Measurements from ENCODE around the gene BCL11B. TPM values are rescaled to one million over a fixed set of nuclear protein-coding genes. Genes with fewer than 3 reads are reported as not detected.
"Not testable (repeated sequence)": the region's sequence is repeated elsewhere in the genome, so short reads cannot be mapped to it uniquely, and the experiment has no call there.

Gene BCL11B
- polyA plus RNA-seq, 3 donors from 2014 or later = 0.75 to 3.1 (median 1.0) TPM

DNA sequence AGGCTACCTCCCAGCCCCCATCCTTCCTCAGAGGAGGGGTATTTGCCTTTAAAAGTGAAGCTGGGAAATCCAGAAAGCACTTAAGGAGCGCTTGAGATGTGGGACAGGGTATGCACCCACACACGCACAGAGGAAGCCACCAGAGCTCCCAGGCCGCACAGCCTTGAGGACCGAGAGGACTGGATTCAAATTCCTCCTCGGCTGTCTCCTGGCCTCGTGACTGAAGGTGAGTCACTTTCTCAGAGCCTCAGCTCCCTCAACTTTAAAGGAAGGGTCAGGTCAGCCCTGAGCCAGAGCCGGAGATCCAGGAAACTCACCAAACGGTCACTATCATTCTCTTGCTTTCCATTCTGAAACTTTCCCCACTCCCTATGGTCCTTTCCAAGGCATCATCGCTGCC is 37.6 kb downstream of the BCL11B start:
- peaks cover 8 to 13% (median 11%) of the 10 kb centered on the region in 3 donors for H3K27me3 Mint-ChIP-seq (ENCODE audit: low read depth in 3 of 3)
- H3K4me3 Mint-ChIP-seq = peak overlapping the region in 3 of 5 donors; percentile 13 to 40 (median 35)
- peak overlapping the region in 4 of 6 donors; percentile 58 to 91 (median 86) for H3K27ac Mint-ChIP-seq
- H3K36me3 Mint-ChIP-seq = no peaks in the 10 kb centered on the region
- DNase-seq = no peak
- H3K4me1 Mint-ChIP-seq = peaks cover 93 to 94% of the 10 kb centered on the region in 2 donors
- H3K9me3 Mint-ChIP-seq = no peaks in the 10 kb centered on the region

DNA sequence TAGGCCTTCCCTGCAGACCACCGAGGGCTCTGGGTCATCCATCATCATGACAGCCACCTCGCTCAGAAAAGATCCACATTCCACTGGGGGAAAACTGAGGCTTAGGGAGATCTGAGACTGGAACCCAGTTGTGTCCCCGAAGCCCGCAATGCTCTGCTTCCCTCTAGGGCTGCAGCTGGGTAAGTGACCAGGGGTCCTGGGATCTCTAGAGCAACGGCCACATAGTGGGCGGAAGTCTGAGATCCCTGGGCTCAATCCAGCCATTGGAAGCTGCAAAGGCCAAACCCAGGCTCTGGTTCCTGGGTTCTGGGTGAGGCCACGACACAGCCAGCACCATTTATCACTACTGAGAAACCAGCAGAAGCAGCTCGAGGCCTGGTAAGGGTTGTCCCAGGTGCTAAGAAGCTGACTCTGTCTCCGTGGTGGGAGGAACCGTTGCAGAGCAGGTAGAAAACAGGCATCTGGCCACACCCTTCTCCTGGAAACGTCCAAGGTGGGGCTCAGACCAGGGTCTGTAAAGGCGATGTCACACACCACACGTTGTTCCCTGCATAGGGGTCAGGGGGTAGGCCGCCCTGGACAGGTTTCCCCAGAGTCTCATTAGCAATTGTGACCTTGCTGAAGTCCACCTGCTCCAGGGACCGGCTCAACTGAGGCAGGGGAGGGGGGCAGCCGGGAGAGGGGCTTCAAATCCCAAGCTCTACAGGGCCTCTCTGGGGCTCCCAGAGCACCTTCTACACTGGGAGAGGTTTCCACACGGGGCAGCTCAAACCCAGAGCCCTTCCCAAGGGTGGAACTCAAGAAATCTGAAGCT is 38.6 kb downstream of the BCL11B start:
- DNase-seq = no peak
- H3K27ac Mint-ChIP-seq = peak overlapping the region; percentile 37 to 91 (median 84)
- H3K27me3 Mint-ChIP-seq (ENCODE audit: low read depth in 3 of 3) = peaks cover 8 to 13% (median 11%) of the 10 kb centered on the region in 3 donors
- peaks cover 93 to 94% of the 10 kb centered on the region in 2 donors for H3K4me1 Mint-ChIP-seq
- H3K9me3 Mint-ChIP-seq = no peaks in the 10 kb centered on the region
- H3K36me3 Mint-ChIP-seq = peaks cover 0 to 4% (median 0%) of the 10 kb centered on the region in 3 donors
- peak overlapping the region in 3 of 5 donors; percentile 36 to 61 (median 40) for H3K4me3 Mint-ChIP-seq

DNA sequence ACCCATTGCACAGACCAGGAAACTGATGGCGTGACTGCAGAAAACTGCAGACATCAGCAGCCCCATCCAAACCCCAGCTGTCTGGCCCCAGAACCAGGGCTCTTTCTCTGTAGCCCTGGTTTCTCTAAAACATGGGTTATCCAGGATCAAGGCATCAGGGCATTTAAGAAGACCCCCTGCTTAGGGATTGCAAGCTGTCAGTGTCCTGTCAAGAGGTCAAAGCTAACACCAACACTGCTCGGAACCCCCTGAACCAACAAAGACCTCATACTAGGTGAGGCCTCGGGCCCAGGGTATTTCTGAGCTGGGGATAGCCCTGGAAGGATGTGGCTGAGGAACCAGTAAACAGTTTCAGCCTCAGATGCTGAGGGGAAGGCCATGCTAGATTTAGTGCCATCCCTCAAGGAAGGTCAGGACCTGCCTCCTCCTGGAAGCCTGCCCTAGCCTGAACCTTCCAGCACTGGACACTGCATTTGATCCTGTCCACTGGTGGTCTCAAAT is 39.2 kb downstream of the BCL11B start:
- peak overlapping the region in 3 of 5 donors; percentile 36 to 63 (median 61) for H3K4me3 Mint-ChIP-seq
- peak overlapping the region; percentile 82 to 91 (median 86) for H3K27ac Mint-ChIP-seq
- peaks cover 0 to 5% (median 4%) of the 10 kb centered on the region in 3 donors for H3K36me3 Mint-ChIP-seq

DNA sequence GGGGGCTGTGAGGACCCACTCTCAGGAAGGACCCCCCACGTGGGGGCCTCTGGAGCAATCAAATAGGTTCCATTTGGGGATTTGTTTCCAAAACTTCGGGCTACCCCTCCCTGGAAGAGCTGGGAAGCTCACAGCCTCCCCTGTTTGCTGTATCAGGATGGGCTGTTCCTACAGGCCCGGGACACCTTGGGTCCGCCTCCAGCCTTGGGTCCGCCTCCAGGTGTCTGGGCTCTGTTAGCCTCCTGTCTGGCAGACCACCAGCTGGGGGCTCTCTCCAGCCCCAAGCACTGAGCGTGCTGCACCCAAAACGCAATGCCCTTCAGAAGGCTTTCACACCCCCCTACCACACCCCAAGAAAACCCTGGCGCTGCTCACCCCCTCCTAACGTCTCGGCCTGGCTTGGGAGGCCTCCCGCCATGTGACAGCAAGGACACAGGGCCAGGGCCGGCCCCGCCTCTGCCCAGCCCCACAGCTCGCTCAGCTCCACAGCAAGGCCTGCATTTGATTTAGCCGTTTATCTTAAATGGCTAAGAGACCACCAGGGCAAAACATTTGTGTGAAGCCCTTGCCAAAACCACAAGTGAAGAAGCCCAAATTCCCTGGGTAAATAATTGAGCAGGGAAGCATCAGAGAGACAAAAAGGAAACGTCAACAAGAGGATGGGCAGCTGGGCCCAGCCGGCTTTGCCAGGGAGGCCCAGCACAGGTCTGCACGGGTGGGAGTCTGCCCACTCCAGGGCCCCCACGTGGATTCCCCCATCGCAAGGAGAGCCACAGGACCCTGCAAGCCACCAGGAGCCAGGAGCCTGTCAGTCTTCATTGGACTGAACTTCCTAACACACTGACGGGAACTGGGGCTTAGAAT is 39.9 kb downstream of the BCL11B start:
- Mint-ChIP-seq H3K9me3 (no peaks in the 10 kb centered on the region), H3K27ac (peak overlapping the region; percentile 82 to 91 (median 86)), H3K4me3 (peak overlapping the region in 4 of 5 donors; percentile 18 to 63 (median 54)), H3K4me1 (peaks cover 93 to 94% of the 10 kb centered on the region in 2 donors), H3K27me3 (ENCODE audit: low read depth in 3 of 3) (peaks cover 8 to 13% (median 11%) of the 10 kb centered on the region in 3 donors), H3K36me3 (peaks cover 0 to 5% (median 4%) of the 10 kb centered on the region in 3 donors)
- DNase-seq = peak in 2 of 3 donors; percentile 16 to 24

More for the DNA sequence above, 39.2 kb downstream of the BCL11B start:
- no peaks in the 10 kb centered on the region for H3K9me3 Mint-ChIP-seq
- H3K4me1 Mint-ChIP-seq = peaks cover 93 to 94% of the 10 kb centered on the region in 2 donors
- DNase-seq = no peak
- peaks cover 8 to 13% (median 11%) of the 10 kb centered on the region in 3 donors for H3K27me3 Mint-ChIP-seq (ENCODE audit: low read depth in 3 of 3)

DNA sequence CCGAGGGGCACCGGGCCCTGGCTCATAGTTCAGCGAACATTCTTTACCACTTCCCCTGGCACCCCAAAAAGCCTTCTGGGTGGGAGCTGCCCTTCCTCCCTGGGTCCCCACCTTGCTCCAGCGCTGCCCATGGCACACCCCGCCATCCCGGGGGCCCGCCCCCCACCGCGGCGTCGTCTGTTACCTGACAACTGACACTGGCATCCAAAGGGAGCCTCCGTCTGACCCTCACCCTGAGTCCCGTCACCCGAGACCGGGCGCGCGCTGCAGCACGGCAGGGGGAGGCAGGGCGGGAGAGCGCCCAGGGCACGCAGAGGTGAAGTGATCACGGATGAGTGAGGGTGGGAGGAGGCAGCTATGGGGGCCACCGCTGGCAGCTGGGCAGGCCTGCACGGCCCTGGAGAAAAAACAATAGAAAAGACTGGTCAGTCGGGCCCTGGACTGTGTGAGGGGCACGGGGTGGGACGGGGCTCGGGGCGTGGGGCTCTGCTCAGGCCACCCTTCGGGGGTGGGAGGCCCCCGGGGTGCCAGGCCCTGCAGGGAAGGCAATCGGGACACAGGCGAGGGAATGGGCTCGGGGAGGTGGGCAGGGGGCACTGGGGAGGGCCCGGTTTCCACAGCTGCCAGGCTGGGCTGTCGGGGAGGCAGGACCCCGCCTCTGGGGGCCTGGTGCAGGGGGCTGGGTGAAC is 40.7 kb downstream of the BCL11B start:
- peak overlapping the region; percentile 40 to 81 (median 80) for H3K4me3 Mint-ChIP-seq
- peaks cover 93 to 94% of the 10 kb centered on the region in 2 donors for H3K4me1 Mint-ChIP-seq
- peak overlapping the region; percentile 93 to 99 (median 98) for H3K27ac Mint-ChIP-seq
- DNase-seq = no peak
- peaks cover 8 to 13% (median 11%) of the 10 kb centered on the region in 3 donors for H3K27me3 Mint-ChIP-seq (ENCODE audit: low read depth in 3 of 3)
- H3K36me3 Mint-ChIP-seq = peaks cover 0 to 5% (median 4%) of the 10 kb centered on the region in 3 donors
- no peaks in the 10 kb centered on the region for H3K9me3 Mint-ChIP-seq

DNA sequence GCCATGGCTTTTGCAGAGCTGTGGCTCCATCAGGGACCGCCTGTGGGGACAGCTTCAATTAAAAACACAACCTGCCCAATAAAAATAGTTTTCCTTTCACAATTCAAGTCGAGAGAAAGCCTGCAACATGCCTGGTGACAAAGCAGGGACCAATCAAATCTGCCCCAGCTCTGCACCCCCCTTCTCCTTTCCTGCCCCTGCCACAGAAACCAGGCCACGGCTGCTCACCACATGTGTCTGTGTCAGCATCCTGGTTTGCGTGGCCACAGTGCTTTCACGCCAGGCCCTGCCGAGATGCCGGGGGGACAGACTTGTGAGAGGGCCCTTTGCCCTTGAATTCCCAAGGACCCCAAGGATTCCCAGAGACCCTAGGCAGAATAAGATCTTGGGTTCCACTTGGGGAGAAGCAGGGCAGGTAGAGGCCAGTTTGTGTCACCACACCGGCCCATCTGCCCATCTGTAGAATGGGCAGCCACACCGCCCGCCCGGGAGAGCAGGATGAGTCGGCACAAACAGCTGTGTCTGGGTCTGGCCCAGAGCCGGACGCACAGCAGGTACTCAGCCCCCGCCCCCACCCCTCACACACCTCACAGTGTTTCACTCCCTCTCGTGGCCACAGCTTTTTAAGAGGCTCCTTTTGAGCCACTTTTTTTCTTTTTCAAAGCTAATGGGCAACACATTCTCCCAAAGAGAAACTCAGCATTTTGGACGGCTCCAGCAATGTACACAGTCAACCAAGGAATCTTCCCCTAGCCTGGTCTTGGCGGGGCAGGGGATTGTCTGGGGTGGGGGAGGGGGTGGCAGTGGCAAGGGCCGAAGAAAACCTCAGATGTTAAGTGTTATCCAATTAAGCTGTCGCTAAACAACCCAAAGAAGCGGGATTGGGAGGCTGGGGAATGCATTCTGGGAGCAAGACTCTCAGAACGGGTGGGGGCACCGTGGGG is 41.5 kb downstream of the BCL11B start:
- peaks cover 0 to 5% (median 4%) of the 10 kb centered on the region in 3 donors for H3K36me3 Mint-ChIP-seq
- peaks cover 93 to 94% of the 10 kb centered on the region in 2 donors for H3K4me1 Mint-ChIP-seq
- DNase-seq = peak; percentile 84 to 87 (median 86)
- H3K4me3 Mint-ChIP-seq = peak overlapping the region; percentile 53 to 81 (median 80)
- H3K9me3 Mint-ChIP-seq = no peaks in the 10 kb centered on the region
- H3K27me3 Mint-ChIP-seq (ENCODE audit: low read depth in 3 of 3) = peaks cover 8 to 11% (median 10%) of the 10 kb centered on the region in 3 donors
- H3K27ac Mint-ChIP-seq = peak overlapping the region; percentile 93 to 99 (median 98)

DNA sequence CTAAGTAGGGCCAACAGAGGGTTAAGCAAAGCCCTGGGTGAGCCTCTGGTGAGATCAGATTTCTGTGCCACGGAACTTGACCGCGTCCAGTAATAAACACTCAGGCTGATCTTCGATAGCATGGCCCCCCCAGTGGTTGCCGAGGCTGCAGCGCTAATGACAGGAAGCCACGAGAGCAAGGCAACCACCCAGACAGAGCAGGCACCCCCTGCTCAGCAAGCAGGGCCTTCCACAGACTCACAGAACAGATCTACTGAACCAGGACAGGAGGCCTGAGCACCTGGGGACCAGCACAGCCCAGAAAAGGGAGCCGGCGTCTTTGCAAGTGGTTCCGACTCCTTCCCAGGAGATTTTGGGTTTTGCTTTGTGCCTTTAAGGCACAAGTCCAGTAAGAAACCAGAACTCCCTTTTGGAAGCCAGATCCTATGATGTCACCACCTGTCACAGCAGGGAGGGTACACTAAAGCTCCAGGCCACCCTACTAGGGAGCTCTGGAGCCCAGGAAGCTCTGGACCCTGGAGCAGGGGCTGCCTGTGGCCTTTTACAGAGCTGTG is 42.3 kb downstream of the BCL11B start:
- peaks cover 93 to 94% of the 10 kb centered on the region in 2 donors for H3K4me1 Mint-ChIP-seq
- peak in 2 of 3 donors; percentile 41 to 54 for DNase-seq
- H3K9me3 Mint-ChIP-seq = no peaks in the 10 kb centered on the region
- H3K36me3 Mint-ChIP-seq = peaks cover 0 to 5% (median 4%) of the 10 kb centered on the region in 3 donors
- peak overlapping the region; percentile 93 to 99 (median 98) for H3K27ac Mint-ChIP-seq
- peaks cover 8 to 10% (median 10%) of the 10 kb centered on the region in 3 donors for H3K27me3 Mint-ChIP-seq (ENCODE audit: low read depth in 3 of 3)
- peak overlapping the region; percentile 53 to 81 (median 80) for H3K4me3 Mint-ChIP-seq

DNA sequence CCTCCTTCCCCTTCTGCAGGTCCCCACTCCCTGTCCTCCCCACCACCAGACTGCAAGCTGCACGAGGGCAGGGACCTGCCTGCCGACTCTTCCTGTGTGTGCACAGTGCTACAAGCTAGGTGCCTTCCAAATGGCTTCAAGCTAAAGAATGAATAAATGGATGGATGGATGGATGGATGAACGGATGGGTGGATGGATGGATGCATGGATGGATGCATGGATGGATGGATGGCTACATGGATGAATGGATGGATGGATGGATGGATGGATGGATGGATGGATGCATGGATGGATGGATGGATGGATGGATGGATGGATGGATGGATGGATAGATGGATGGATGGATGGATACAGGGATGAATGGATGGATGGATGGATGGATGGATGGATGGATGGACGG is 43.2 kb downstream of the BCL11B start:
- not testable (repeated sequence) for H3K9me3 Mint-ChIP-seq, DNase-seq, H3K36me3 Mint-ChIP-seq
- Mint-ChIP-seq H3K27ac (peak overlapping the region; percentile 93 to 99 (median 98)), H3K4me3 (peak overlapping the region; percentile 53 to 81 (median 80)), H3K27me3 (ENCODE audit: low read depth in 3 of 3) (peaks cover 8 to 10% (median 10%) of the 10 kb centered on the region in 3 donors), H3K4me1 (peaks cover 93 to 95% of the 10 kb centered on the region in 2 donors)

DNA sequence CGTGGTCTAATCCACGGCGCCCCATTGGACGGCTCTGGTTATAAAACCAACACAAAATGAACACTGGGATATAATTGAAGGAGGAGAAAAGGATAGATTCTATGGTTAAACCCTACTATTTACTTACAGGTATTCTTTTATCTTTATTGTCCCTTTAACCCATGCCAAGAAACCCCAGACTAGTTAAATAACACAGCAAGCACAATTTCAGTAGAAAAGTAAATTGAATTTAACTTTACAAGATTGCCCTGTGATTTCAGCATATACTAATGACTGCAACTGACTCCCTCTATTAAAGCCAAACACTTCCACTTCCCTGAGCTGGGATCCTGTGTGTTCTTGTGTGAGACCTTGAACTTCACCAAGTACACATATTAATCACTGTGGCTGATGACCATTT is 45.3 kb downstream of the BCL11B start:
- peak overlapping the region in 4 of 5 donors; percentile 12 to 30 (median 24) for H3K4me3 Mint-ChIP-seq
- peaks cover 6 to 10% (median 8%) of the 10 kb centered on the region in 3 donors for H3K27me3 Mint-ChIP-seq (ENCODE audit: low read depth in 3 of 3)
- H3K4me1 Mint-ChIP-seq = peaks cover 93 to 95% of the 10 kb centered on the region in 2 donors
- H3K36me3 Mint-ChIP-seq = peaks cover 0 to 5% (median 4%) of the 10 kb centered on the region in 3 donors
- peak overlapping the region; percentile 71 to 98 (median 90) for H3K27ac Mint-ChIP-seq
- DNase-seq = no peak
- H3K9me3 Mint-ChIP-seq = no peaks in the 10 kb centered on the region

DNA sequence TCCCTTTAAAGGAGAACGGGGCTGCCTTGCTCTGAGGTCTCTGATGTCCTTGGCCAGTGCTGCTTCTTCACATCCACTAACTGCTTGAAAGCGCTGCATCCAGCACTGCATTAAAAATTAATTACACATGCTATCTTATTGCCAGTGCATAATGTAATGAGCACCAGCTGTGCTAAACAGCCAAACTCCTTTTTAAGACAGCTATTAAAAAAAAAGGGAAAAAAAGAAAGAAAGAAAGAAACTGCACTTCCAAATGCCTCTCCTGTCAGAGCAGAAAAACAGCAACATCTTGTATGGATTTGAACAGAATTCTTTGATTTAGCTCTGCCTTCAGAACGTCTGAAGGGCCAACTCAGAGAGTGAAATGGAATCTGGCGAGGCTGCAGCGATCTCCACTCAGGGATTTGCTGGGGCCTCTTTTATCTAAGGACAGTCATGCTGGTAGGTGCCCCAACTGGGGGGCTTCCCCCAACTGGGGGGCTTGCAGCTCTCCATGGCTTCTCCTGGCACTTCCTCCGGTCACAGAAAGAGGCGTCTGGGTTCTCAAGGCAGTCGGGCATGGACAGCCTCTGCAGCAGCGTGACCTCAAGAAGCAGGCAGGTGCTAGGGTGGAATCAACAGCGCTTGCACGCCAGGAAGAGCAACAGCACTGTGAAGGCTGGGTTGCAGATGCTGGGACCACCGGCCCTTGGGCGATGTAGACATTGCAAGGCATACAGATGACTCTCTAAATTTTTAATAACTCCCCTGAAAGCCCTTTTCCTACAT is 46.4 kb downstream of the BCL11B start:
- peak overlapping the region in 2 of 5 donors; percentile 21 to 23 for H3K4me3 Mint-ChIP-seq
- DNase-seq = no peak
- H3K9me3 Mint-ChIP-seq = no peaks in the 10 kb centered on the region
- peaks cover 0 to 5% (median 4%) of the 10 kb centered on the region in 3 donors for H3K36me3 Mint-ChIP-seq
- peak overlapping the region; percentile 74 to 98 (median 84) for H3K27ac Mint-ChIP-seq
- H3K27me3 Mint-ChIP-seq (ENCODE audit: low read depth in 3 of 3) = peaks cover 6 to 9% (median 6%) of the 10 kb centered on the region in 3 donors
- peaks cover 91 to 96% of the 10 kb centered on the region in 2 donors for H3K4me1 Mint-ChIP-seq

DNA sequence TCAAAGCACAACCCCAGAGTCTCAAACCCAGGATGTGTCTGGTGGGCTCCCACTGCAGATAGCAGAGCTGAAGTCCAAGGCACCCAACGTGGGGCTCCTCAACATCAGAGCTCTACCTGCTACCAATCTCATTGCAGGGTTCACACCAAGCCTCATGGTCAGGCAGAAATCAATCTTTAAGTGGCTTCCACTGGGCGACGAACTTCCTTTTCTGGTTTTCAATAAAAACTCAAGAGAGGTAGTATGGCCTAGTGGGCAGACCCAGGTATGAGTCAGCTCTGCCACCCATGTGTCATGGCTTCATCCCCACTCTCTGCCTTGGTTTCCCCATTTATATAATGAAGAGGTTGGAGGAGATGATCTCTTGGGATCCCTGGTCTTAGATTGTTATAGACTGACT is 47.0 kb downstream of the BCL11B start:
- peaks cover 0 to 5% (median 4%) of the 10 kb centered on the region in 3 donors for H3K36me3 Mint-ChIP-seq
- H3K27me3 Mint-ChIP-seq (ENCODE audit: low read depth in 3 of 3) = peaks cover 0 to 5% (median under 1%) of the 10 kb centered on the region in 3 donors
- peak overlapping the region in 3 of 5 donors; percentile 6 to 32 (median 9) for H3K4me3 Mint-ChIP-seq
- peaks cover 91 to 95% of the 10 kb centered on the region in 2 donors for H3K4me1 Mint-ChIP-seq
- no peak for DNase-seq
- peak overlapping the region; percentile 62 to 98 (median 85) for H3K27ac Mint-ChIP-seq
- H3K9me3 Mint-ChIP-seq = no peaks in the 10 kb centered on the region

All from immature natural killer cell (primary cell).